Right forelimb (tissue), 1 donor: ENCODE data around the gene LENG8.
A peak's percentile ranks its signal among the peaks of the same experiment; 100 is the strongest.

ENCODE experiments used
- DNase-seq: peaks from one replicate; pipeline ENCODE4 v3.0.0-alpha.2; 2018

LENG8 gene

GRCh38 chr19:54424201-54424600 lies 24.8 kb upstream of the LENG8 start:
- no peak for DNase-seq

DNA sequence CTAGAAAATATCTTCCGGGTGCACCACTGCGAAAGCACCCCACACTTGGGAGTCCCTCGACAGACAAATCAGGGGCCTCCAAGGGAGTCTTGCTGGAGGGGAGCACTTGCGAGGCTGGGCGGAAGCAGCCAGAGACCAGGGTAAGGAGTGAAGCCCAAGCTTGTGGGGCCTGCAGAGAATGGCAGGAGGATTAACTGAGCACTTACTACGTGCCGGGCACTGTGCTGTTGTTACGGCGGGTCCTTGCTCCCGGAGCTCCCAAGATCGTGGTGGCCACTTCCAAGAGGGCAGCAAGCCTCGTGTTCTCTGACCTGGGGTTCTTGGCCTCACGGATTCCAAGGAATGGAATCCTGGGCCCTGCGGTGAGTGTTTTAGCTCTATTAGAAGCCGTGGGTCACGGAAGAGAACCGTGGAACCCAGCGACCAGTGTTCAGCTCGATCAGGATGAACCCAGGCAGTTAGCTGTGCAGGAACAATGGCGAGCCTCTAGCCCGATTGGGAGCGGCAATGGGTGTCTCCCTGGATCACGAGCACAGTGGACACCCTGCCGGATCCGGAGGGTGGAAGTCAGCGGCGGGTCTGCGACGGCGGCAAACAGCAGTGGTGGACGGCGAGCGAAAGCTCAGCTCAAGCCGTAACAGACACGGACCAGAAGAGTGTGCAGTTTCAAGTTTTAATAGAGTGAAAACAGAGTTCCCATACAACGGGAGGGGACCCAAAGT lies 24.2 kb upstream of the LENG8 start:
- peak; percentile 17 for DNase-seq

GRCh38 chr19:54425382-54425723 lies 23.6 kb upstream of the LENG8 start:
- no peak for DNase-seq

DNA sequence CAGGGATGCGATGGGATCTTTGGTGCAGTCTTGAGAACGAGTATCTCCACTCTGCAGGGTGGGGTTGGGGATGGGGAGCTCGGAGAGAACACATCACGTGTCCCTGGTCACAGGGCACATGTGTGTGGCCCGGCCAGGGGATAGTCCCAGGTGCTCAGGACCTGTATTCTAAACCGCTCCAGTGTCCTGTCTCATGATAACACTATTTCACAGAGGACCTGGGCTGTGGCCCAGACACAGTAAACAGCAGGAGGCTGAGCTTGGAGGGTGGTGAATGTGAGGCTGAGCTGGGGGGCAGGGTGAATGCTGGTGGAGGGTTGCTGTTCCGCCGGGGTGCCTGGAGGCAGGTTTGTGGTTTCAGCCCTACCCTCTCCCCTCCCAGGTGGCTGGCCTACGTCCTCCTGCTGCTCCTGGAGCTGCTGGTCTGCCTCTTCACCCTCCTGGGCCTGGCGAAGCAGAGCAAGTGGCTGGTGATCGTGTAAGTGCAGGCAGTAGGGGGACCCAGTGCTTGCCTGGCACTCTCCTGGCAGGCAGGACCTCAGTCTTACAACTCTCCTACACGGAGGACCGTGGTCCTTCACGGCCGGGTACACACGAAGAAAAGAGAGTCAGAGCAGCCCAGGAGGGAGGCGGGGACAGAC lies 22.6 kb upstream of the LENG8 start:
- peak; percentile 34 for DNase-seq

DNA sequence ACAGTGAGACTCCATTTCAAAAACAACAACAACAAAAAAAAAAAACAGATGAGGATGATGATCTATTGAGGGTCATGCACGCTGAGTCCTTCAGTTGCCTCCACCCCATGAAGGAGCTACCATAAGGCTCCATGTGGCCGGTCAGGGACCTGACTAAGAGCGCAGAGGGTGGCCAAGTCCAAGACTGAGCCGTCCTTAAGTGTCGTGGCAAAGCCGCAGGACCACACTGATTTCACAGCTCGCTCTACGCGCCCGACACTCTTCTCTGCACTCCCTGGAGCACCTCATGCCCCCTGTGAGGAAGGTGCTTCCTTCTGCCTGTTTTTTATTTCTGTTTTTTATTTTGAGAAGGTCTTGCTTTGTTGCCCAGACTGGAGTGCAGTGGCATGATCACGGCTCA lies 21.4 kb upstream of the LENG8 start:
- DNase-seq: peak; percentile 40

- peak; percentile 43 for DNase-seq
Observed at GRCh38 chr19:54428323-54429175, 20.4 kb upstream of the LENG8 start.

DNA sequence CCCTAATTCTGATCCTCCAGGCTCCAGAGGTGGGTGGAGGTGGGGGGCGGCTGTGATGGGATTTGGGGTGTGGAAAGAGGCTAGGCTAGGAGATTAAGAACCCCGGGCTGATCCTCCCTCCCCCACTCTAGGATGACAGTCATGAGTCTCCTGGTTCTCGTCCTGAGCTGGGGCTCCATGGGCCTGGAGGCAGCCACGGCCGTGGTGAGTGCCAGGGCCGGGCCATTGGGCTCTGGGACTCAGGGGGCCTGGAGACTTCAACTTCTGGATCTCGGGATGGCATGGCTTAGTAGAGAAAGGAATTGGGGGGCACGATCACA lies 19.9 kb upstream of the LENG8 start:
- DNase-seq: peak; percentile 42

DNA sequence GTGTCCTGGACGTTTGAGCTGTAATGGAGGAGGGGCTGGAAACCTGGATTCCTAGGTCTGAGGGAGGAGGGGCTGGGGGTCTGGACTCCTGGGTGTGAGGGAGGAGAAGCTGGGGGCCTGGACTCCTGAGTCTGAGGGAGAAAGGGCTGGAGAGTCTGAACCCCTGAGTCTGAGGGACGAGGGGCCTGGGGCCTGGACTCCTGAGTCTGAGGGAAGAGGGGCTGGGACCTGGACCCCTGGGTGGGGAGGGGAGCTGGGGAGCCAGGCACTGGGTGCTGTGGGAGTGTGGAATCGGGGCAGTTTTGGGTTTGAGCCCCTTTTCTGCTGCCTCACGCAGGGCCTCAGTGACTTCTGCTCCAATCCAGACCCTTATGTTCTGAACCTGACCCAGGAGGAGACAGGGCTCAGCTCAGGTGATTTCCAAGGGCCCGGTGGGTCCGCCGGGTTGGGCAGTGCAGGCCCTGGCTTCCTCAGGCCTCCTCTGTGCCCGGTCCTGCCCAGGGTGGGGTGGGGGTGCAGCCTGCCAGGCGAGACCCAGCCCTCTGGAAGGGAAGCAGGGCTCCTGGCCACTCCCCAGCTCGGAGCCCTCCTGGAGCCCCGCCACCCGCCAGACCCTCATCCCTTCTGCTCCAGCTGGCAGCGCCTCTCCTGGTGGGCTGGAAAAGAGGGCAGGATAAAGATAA lies 19.3 kb upstream of the LENG8 start:
- DNase-seq: peak; percentile 44

- peak; percentile 74 for DNase-seq
Observed at GRCh38 chr19:54430306-54431254, 18.4 kb upstream of the LENG8 start.

- DNase-seq: peak; percentile 48
Observed at GRCh38 chr19:54431255-54431838, 17.7 kb upstream of the LENG8 start.

DNA sequence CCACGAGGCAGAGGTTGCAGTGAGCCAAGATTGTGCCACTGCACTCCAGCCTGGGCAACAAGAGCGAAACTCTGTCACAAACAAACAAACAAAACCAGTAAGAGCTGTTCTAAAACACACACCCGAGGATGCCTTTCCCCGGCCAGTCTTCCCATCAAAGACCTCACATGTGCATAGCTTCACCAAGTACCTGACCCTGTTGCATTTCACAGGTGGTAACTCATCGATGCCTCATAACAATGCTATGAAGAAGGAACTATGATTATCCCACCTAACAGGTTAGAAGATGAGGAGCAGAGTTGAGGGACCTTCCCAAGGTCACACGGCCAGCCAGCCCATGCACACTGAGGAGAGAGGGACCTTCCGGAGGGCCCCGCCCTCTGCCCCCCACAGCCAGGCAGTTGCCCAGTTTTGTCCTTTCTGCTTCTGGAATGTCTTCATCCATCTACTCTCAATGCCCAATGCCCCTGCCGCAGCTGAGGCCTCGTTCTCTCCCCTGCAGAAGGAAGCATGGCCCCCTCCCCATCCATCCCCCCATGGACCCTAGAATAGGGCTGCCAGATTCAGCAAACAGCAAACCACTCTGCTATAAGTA lies 16.8 kb upstream of the LENG8 start:
- no peak for DNase-seq

- no peak for DNase-seq
Observed at GRCh38 chr19:54433697-54434096, 15.3 kb upstream of the LENG8 start.

DNA sequence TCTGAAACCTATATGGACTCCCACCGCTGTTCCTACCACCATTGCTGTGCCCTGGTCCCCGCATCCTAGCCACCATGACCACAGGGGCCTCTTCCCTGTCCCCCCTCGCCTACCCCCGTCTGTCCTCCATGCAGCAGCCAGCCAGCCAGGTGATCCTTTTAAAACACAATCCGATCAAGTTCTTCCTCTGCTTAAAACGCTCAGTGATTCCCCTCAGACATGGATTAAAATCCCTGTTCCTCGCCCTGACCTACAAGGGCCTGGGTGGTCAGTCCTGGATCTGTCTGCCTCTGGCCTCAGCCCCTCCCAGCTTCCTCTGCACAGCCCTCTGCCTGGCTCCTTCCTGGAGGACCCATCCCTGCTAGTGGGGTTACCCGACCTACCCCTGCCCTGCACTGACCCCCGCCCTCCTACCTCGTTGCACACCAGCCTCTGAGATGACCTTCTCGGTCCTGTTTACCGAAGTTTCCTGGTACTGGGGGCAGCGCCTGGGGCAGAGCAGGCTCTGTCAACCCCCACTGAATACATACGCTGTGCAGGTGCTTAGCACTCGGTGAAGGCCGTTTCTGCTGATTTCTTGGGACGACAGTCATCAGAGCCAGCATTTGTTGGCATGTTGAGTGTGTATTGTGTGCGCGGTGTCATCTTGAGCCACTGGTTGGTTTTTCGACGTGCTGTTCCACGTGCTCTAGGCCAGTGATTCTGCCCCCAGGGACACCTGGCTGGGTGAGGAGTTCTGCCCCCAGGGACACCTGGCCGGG lies 14.7 kb upstream of the LENG8 start:
- no peak for DNase-seq

DNA sequence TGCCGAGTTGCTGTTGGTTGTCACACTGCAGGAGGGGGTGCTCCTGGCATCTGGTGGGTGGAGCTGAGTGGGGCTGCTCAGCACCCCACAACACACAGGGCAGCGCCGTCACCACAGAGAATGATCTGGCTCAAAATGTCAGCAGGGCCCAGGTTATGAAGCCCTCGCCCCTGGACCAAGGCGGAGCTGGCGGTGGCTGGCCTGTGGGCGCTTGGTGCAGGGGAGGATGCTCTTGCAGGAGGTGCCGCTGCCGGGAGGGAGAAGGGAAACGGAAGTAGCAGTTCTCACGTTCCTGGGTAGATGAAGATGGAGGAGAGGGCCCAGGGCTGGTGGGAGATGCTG lies 14.2 kb upstream of the LENG8 start:
- DNase-seq: peak; percentile 40

GRCh38 chr19:54435551-54436016 lies 13.4 kb upstream of the LENG8 start:
- DNase-seq: peak; percentile 45

- DNase-seq: peak; percentile 50
Observed at GRCh38 chr19:54436031-54436523, 12.9 kb upstream of the LENG8 start.

- peak; percentile 38 for DNase-seq
Observed at GRCh38 chr19:54436628-54437252, 12.3 kb upstream of the LENG8 start.

DNA sequence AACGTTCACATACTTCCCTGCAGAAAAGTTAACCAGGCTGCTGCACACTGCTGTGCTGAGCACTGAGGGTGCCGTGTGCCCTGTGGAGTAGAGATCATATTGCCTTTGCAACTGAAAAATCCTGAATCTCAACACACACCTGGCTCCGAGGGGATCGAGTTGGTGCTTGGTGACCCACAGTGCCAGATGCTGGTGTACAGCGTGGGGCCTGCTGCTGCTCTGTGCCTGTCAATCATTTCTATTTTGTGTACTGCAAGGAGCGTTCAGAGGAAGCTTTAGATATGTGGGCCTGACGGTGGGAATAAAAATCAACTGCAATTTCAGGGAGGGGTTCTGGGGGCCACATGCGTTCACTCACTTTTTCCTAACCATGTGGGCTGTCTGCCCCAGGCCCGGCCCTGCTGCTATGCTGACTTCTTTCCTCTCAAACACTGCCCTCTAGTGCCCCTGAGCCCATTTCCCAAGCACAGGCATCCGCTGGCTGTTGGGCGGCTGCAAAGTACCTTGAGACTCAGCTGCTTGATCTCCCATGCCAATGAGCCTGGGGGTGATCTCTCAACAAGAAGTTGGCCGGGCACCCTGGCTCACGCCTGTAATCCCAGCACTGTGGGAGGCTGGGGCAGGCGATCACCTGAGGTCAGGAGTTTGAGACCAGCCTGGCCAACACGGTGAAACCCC lies 9.7 kb upstream of the LENG8 start:
- DNase-seq: no peak

GRCh38 chr19:54440641-54441040 lies 8.4 kb upstream of the LENG8 start:
- no peak for DNase-seq
